ACC112 (cell line): ENCODE results near the gene USF3.
"Not testable (repeated sequence)": the region's sequence is repeated elsewhere in the genome, so short reads cannot be mapped to it uniquely, and the experiment has no call there.

Source experiments
- H2AFZ ChIP-seq: fragments of 200-600 bp; sonication (generic); one replicate; pipeline ENCODE4 v1.6.0; 2017; ENCODE audit warnings: antibody characterized with exemption, low read length; ENCODE audit not compliant: unreplicated experiment
- H3K27ac ChIP-seq: fragments of 200-600 bp; sonication (generic); 2 replicates; pipeline ENCODE4 v1.5.1; 2014; ENCODE audit warnings: low read depth, mild to moderate bottlenecking, antibody characterized with exemption, low read length, moderate library complexity
- H3K27me3 ChIP-seq: fragments of 200-600 bp; sonication (generic); 2 replicates; pipeline ENCODE4 v1.6.1; 2014; ENCODE audit warnings: mild to moderate bottlenecking, antibody characterized with exemption, low read length, moderate library complexity, mixed read lengths; ENCODE audit not compliant: insufficient read depth
- H3K36me3 ChIP-seq: fragments of 200-600 bp; sonication (generic); 2 replicates; pipeline ENCODE4 v1.6.1; 2016; ENCODE audit warnings: mild to moderate bottlenecking, antibody characterized with exemption, low read length, moderate library complexity, mixed read lengths; ENCODE audit not compliant: insufficient read depth
- H3K4me1 ChIP-seq: fragments of 200-600 bp; sonication (generic); one replicate; pipeline ENCODE4 v1.6.1; 2016; ENCODE audit warnings: low read length, mixed read lengths; ENCODE audit not compliant: insufficient read depth, unreplicated experiment, control insufficient read depth
- H3K4me3 ChIP-seq: fragments of 200-600 bp; sonication (generic); 2 replicates; pipeline ENCODE4 v1.5.1; 2014; ENCODE audit warnings: mild to moderate bottlenecking, low read depth, low read length
- H3K79me2 ChIP-seq: fragments of 200-600 bp; sonication (generic); one replicate; pipeline ENCODE4 v1.6.0; 2016; ENCODE audit warnings: low read length; ENCODE audit not compliant: control insufficient read depth, unreplicated experiment, insufficient read depth

The USF3 gene

GRCh38 chr3:113654851-113655250 is 41.6 kb downstream of the USF3 start:
- H3K79me2 ChIP-seq = no peaks in the 10 kb centered on the region
- no peaks in the 10 kb centered on the region for H3K27me3 ChIP-seq
- no peaks in the 10 kb centered on the region for H3K36me3 ChIP-seq
- H3K27ac ChIP-seq = no peak overlapping the region
- no peak overlapping the region for H3K4me3 ChIP-seq
- H2AFZ ChIP-seq = no peak overlapping the region
- no peaks in the 10 kb centered on the region for H3K4me1 ChIP-seq

DNA sequence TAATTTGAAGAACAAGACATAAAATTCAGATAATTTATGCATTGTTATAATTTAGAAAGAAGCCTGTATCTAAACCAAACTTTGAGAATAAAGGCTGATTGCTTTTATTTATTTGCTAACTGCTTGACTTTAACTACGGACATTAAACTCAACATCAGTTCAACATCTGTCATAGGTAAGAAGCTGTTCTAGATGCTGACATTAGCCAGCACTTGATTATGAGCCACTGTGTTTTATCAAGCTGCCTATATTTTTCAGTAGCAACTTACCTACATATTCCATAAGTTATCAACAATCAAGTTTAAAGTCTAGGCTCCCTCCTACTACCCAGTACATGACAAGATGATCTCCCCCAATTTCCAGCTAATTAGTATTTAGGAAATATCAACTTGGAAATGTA is 42.1 kb downstream of the USF3 start:
- no peak overlapping the region for H2AFZ ChIP-seq

DNA sequence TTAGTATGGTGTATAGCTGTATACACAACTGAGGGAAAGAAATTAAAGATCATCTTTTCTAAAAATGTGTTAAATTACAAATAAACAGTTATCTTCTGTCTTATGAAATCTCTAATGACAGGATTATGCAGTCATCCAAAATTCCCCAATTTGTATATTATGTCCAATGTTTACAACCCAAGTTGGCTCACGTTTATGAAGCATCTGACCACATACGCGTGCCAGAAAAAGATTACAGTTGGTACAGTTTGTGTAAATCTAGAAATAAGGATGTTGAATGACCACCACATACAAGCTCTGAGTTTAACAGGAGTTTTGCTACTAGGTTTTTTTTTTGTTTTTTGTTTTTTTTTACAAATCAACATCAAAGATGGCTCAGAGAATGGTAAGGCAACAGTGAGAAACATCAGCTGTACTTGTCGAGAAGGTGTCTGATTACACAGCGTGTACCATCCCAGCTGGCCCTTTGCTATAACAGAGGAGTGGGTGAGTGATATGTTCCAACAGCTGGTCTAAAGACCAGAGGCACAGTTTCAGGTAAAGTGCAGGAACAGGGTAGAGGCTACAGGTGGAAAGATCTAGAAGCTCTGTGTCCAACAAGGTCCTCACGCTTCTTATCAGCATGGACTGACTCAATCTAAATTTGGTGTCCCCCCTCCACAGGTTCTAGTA is 47.1 kb downstream of the USF3 start:
- Histone ChIP-seq H3K4me3 (no peak overlapping the region), H3K4me1 (no peaks in the 10 kb centered on the region), H3K79me2 (no peaks in the 10 kb centered on the region), H3K36me3 (no peaks in the 10 kb centered on the region; the same call in 1 of the 2 replicates), H2AFZ (no peak overlapping the region), H3K27ac (no peak overlapping the region), H3K27me3 (no peaks in the 10 kb centered on the region)

More for the DNA sequence above, 42.1 kb downstream of the USF3 start:
- no peaks in the 10 kb centered on the region for H3K27me3 ChIP-seq
- no peaks in the 10 kb centered on the region for H3K79me2 ChIP-seq
- H3K4me3 ChIP-seq = no peak overlapping the region
- no peak overlapping the region for H3K27ac ChIP-seq
- no peaks in the 10 kb centered on the region for H3K36me3 ChIP-seq
- H3K4me1 ChIP-seq = no peaks in the 10 kb centered on the region

- no peaks in the 10 kb centered on the region for H3K79me2 ChIP-seq
- H3K27ac ChIP-seq = no peak overlapping the region
- no peak overlapping the region for H2AFZ ChIP-seq
- no peaks in the 10 kb centered on the region for H3K4me1 ChIP-seq
- H3K36me3 ChIP-seq = no peaks in the 10 kb centered on the region; the same call in 1 of the 2 replicates
- H3K27me3 ChIP-seq = no peaks in the 10 kb centered on the region
- H3K4me3 ChIP-seq = no peak overlapping the region
Observed at GRCh38 chr3:113648524-113648923, 47.9 kb downstream of the USF3 start.

DNA sequence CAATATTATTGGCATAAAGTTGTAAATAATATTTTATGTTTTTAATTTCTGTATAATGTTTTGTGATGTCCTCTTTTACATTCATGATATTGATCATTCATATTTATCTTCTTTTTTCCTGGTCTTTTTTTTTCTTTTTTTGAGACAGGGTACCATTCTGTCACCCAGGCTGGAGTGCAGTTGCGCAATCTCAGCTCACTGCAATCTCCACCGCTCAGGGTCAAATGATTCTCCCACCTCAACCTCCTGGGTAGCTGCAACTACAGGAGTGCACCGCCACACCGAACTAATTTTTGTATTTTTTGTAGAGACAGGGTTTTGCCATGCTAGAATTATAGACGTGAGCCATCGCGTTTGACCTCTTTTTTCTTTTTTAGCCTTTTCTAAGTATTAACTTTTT is 52.9 kb downstream of the USF3 start:
- Histone ChIP-seq H3K27ac (no peak overlapping the region), H3K27me3 (no peaks in the 10 kb centered on the region), H2AFZ (no peak overlapping the region), H3K79me2 (no peaks in the 10 kb centered on the region), H3K4me1 (no peaks in the 10 kb centered on the region), H3K4me3 (no peak overlapping the region), H3K36me3 (no peaks in the 10 kb centered on the region; the same call in 1 of the 2 replicates)

DNA sequence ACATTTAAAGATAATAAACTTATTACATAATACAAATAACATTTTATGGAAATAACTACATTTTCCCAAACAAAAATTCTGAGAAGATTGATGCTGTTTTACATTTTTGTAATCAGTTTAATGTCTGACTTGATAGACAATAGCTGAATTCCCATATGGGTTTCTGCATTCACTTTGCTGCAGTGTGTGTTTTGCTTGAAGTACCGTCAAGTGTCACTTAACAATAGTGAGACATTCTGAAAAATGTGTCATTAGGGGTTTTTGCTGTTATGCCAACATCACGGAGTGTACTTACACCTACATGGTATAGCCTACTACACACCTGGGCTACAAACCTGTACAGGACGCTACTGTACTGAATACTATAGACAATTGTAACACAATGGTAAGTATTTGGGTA is 57.5 kb downstream of the USF3 start:
- Histone ChIP-seq H3K27ac (no peak overlapping the region), H3K36me3 (no peaks in the 10 kb centered on the region), H3K79me2 (no peaks in the 10 kb centered on the region), H2AFZ (no peak overlapping the region), H3K27me3 (no peaks in the 10 kb centered on the region), H3K4me3 (no peak overlapping the region), H3K4me1 (no peaks in the 10 kb centered on the region)

GRCh38 chr3:113637756-113638155 is 58.7 kb downstream of the USF3 start:
- H2AFZ ChIP-seq = no peak overlapping the region
- no peak overlapping the region for H3K27ac ChIP-seq
- no peaks in the 10 kb centered on the region for H3K36me3 ChIP-seq
- no peaks in the 10 kb centered on the region for H3K27me3 ChIP-seq
- no peaks in the 10 kb centered on the region for H3K79me2 ChIP-seq
- no peak overlapping the region for H3K4me3 ChIP-seq
- no peaks in the 10 kb centered on the region for H3K4me1 ChIP-seq

DNA sequence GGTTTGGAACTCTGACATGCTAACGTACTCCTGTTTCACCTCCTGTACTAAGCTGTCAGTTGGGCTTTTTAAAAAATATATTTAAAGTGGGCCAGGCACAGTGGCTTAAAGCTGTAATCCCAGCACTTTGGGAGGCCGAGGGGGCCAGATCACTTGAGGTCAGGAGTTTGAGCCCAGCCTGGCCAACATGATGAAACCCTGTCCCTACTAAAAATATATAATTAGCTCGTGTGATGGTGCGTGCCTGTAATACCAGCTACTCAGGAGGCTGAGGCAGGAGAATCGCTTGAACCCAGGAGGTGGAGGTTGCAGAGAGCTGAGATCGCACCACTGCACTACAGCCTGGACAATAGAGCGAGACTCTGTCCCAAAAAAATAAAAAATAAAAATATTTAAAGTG is 60.4 kb downstream of the USF3 start:
- not testable (repeated sequence) for H3K4me3 ChIP-seq, H2AFZ ChIP-seq, H3K79me2 ChIP-seq, H3K27ac ChIP-seq, H3K4me1 ChIP-seq, H3K27me3 ChIP-seq, H3K36me3 ChIP-seq

DNA sequence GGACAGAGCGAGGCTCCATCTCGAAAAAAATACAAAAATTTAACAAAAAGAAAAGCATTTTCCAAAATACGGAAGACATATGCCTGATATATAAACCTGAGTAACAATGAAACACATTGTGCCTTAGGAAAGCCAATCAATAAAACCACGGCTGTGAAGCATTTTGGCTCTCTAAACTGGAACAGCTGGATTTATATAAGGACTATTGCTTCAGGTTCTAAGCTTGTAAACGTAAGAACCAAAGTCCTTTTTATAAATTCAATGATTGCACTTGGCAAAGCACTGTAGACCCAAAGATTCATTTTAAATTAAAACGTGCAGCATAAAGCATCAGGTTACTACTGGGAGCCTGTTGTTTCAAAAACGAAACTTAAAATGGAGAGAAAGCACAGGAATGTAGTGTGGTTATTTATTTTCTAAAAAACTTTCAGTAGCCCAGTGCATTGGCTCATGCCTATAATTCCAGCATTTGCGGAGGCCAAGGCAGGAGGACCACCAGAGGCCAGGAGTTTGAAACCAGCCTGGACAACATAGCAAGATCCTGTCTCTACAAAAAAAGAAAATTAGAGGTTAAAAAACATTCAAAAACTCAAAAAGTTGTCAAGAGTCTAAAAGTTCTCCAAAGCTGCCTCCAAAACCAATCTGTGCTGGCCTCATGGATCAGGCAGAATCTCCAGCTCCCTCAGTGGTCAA is 61.5 kb downstream of the USF3 start:
- no peak overlapping the region for H3K27ac ChIP-seq
- no peaks in the 10 kb centered on the region for H3K4me1 ChIP-seq
- no peaks in the 10 kb centered on the region for H3K36me3 ChIP-seq
- H3K4me3 ChIP-seq = no peak overlapping the region
- no peak overlapping the region for H2AFZ ChIP-seq
- no peaks in the 10 kb centered on the region for H3K79me2 ChIP-seq
- peaks cover 2% of the 10 kb centered on the region; the same call in 1 of the 2 replicates for H3K27me3 ChIP-seq

DNA sequence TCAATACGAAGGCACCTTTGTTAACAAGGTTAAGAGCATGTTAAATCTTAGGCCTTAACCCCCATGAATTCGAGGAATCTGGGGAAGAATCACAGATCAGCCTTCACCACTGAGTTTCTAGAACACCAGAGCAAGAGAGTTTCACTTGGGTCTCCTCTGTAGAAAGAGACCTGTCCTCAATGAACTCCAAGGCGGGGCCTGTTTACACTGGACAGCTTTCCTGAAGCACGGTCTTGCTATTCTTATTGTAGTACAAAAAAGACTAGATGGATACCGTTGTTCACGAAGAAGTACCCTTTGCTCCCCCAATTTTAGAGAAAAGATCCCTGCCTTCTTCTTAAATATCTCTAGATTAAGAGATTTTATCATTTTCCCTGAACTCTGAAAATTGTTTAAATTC is 64.9 kb downstream of the USF3 start:
- Histone ChIP-seq H3K36me3 (no peaks in the 10 kb centered on the region), H3K27me3 (peaks cover 4% of the 10 kb centered on the region; the same call in 1 of the 2 replicates), H3K4me3 (no peak overlapping the region), H2AFZ (no peak overlapping the region), H3K79me2 (no peaks in the 10 kb centered on the region), H3K4me1 (peaks cover 1% of the 10 kb centered on the region), H3K27ac (no peak overlapping the region)

DNA sequence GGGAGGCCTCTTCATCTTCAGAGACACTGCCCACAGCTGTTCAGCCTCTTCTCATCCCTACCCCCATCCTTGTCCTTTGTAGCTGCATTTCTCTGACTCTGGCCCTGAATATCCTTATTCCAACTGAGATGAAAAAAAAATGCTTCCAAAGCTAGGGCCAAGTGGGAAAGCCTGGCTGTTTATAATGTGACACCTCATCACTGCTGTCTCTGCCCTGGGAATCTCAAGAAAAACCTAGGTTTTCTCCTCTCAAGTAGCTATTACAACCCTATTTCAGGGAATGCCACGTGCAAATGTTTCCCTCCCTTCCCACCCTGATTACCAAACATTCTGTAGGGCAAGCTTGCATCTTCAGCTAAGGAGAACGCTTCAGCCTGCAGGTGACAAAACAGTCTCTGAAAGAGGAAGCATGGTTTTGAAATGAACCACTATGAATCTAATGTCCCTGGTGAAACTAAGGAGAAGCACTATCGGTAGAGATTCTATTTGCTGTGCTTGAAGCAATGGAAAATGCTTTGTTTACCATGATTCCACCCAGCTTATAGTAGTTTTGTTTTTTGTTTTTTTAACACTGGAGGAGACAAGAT is 65.4 kb downstream of the USF3 start:
- Histone ChIP-seq H3K4me3 (no peak overlapping the region), H3K27ac (no peak overlapping the region), H3K36me3 (no peaks in the 10 kb centered on the region), H2AFZ (no peak overlapping the region), H3K27me3 (peaks cover 4% of the 10 kb centered on the region; the same call in 1 of the 2 replicates), H3K4me1 (peaks cover 6% of the 10 kb centered on the region), H3K79me2 (no peaks in the 10 kb centered on the region)
